Spinal cord (tissue), 10 donors: ENCODE results near the gene ATG7. TPM values are rescaled to one million over a fixed set of nuclear protein-coding genes. Genes with fewer than 3 reads are reported as not detected.
"Not testable (repeated sequence)": the region's sequence is repeated elsewhere in the genome, so short reads cannot be mapped to it uniquely, and the experiment has no call there.

Source experiments
- DNase-seq, 6 donors: peaks; one replicate each; pipeline versions ENCODE4 v3.0.0 to v3.0.0-alpha.2; 2013 to 2015; ENCODE audit warnings: low spot score in 6 of 6, low read depth in 4 of 6
- H3K27ac ChIP-seq: one replicate; pipeline ENCODE4 v1.5.1; 2013; ENCODE audit warnings: low read depth, low read length, control low read depth
- H3K27me3 ChIP-seq: one replicate; pipeline ENCODE4 v1.6.1; 2013; ENCODE audit warnings: low read length; ENCODE audit not compliant: control insufficient read depth, insufficient read depth
- H3K36me3 ChIP-seq: one replicate; pipeline ENCODE4 v1.6.1; 2013; ENCODE audit warnings: low read length; ENCODE audit not compliant: control insufficient read depth, insufficient read depth
- H3K4me1 ChIP-seq: one replicate; pipeline ENCODE4 v1.6.1; 2013; ENCODE audit warnings: low read length; ENCODE audit not compliant: control insufficient read depth, insufficient read depth
- H3K4me3 ChIP-seq: one replicate; pipeline ENCODE4 v1.5.1; 2013; ENCODE audit warnings: low read depth, low read length, control low read depth
- H3K9me3 ChIP-seq: one replicate; pipeline ENCODE4 v1.6.1; 2013; ENCODE audit warnings: low read length; ENCODE audit not compliant: control insufficient read depth, insufficient read depth
- WGBS: methylation state at CpG from one replicate; pipeline ENCODE4 v1.1.5; 2013; ENCODE audit warnings: missing lambda C conversion rate; ENCODE audit not compliant: insufficient coverage; 5-methylcytosine and 5-hydroxymethylcytosine counted together
- polyA plus RNA-seq, 2 donors: library from polyadenylated mRNA; unstranded; fragments of 120-200 nt; gene quantifications; one replicate each; pipeline ENCODE4 v1.2.1, GENCODE V29; 2013; ENCODE audit not compliant: insufficient read length in 2 of 2
- total RNA-seq, 2 donors: library from RNA; depleted of rRNA in 1 of 2; stranded (reverse); fragments of 120-200 nt in 1 of 2; fragments of >200 nt in 1 of 2; gene quantifications; one replicate each; pipeline versions ENCODE4 v1.2.3 to v1.2.4, GENCODE V29; 2013 to 2014
- donor health status: healthy.

The ATG7 gene
- total and polyA plus RNA-seq, 4 donors = 18.2 to 48.0 (median 26.4) TPM

DNA sequence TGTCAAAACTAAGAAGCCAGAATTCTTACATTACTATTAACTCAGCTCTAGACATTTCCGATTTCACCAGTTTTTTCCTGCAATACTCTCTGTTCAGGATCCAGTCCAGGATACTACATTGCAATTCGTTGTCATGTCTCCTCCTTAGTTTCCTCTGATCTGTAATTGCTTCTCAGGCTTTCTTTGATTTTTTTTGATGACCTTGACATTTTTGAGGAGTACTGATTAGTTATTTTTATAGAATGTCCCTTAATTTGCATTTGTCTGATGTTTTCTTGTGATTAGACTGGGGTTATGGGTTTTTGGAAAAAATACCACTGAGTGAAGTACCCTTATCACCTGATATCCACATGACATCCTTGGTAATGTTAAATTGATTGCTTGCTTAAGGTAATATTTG, 57.6 kb downstream of the ATG7 start:
- DNase-seq = no peak
- H3K9me3 ChIP-seq = no peaks in the 10 kb centered on the region
- H3K4me3 ChIP-seq = no peak overlapping the region
- WGBS = 100% methylated on average over 1 of the region's 2 CpGs
- H3K27ac ChIP-seq = no peak overlapping the region
- H3K4me1 ChIP-seq = no peaks in the 10 kb centered on the region
- no peaks in the 10 kb centered on the region for H3K36me3 ChIP-seq
- no peaks in the 10 kb centered on the region for H3K27me3 ChIP-seq

DNA sequence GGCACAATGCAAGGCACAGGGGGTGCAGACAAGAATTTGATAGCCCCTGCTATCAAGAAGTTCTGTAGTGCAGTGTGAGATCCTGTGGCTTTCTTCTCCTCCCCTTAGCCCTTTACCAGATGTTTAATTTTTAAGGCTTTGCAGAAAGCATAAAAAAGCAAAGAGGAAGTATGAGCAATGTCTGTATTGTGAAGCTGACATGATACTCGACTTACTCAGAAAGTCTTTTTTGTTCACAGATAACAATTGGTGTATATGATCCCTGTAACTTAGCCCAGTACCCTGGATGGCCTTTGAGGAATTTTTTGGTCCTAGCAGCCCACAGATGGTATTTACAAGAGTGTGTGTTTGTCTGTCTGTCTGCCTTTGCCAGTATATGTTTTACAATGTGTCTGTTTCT, 58.9 kb downstream of the ATG7 start:
- Histone ChIP-seq H3K27ac (no peak overlapping the region), H3K27me3 (no peaks in the 10 kb centered on the region), H3K4me3 (no peak overlapping the region), H3K36me3 (peaks cover 3% of the 10 kb centered on the region), H3K9me3 (no peaks in the 10 kb centered on the region), H3K4me1 (no peaks in the 10 kb centered on the region)
- 83% methylated on average over 1 of the region's 1 CpG for WGBS
- DNase-seq = no peak

DNA sequence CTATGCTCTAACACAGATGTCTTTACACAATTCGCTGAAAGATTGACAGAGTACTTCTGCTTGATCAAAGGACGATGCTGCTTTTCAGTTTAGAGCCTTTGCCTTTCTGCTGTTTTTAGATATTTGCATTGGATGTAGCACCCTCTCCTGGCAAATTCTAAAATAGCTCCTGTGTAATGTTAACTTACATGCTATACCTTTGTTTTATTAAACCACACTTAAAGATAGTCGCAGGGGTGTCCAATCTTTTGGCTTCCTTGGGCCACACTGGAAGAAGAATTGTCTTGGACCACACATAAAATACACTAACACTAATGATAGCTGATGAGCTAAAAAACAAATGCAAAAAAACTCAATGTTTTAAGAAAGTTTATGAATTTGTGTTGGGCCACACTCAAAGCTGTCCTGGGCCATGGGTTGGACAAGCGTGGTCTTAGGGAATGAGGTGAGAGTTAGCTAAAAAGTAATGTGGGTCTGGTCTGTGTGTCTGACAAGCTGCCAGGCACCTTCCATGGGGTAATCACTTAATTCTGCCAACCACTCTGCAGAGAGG, 62.9 kb downstream of the ATG7 start:
- H3K27ac ChIP-seq = no peak overlapping the region

DNA sequence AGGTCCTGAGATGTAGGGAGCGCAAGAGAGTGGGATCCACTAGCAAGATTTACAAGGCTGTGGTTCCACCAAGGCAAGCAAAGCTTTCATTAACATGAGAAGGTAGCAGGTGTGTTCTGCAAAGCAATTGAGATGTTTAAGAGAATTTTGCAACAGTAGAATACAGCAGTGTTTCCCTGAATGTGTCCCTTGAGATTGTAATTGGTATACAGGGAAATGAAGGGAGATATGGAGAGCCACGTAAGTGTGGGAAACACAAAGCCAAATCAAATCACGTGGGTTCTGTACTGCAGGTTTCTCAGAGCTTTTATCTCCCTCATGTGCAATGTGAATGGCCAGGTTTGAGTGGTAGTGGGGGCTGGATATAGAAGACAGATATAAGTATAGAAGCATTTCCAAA, 67.3 kb downstream of the ATG7 start:
- H3K27me3 ChIP-seq = no peaks in the 10 kb centered on the region
- no peak overlapping the region for H3K4me3 ChIP-seq
- H3K4me1 ChIP-seq = no peaks in the 10 kb centered on the region
- H3K36me3 ChIP-seq = peaks cover 10% of the 10 kb centered on the region
- H3K27ac ChIP-seq = no peak overlapping the region
- H3K9me3 ChIP-seq = no peaks in the 10 kb centered on the region
- WGBS = 52% methylated on average over 2 of the region's 3 CpGs
- peak in 2 of 6 donors; percentile 35 to 91 for DNase-seq

More for the DNA sequence above, 62.9 kb downstream of the ATG7 start:
- peak; percentile 47 to 94 (median 60) for DNase-seq
- Histone ChIP-seq H3K27me3 (no peaks in the 10 kb centered on the region), H3K9me3 (no peaks in the 10 kb centered on the region), H3K4me3 (no peak overlapping the region), H3K36me3 (peaks cover 3% of the 10 kb centered on the region), H3K4me1 (no peaks in the 10 kb centered on the region)
- 47% methylated on average over 2 of the region's 4 CpGs for WGBS

DNA sequence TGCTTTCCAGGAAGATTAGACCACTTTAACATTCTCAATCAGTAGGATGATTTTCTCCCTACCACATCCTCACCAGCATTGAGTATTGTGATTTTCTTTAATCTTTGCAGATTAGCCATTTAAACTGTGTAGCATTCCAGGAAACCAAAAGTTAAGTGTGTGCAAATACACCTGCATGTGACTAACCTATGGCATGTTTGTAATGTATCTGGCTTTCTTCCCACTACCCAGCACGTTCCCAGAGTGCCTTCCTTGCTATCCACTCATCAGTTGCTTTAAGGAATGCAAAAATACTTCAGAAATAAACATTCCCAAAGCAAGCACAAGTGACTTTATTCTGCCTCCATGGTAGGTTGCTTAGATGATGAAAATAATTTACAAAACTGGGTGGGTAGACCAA, 74.2 kb downstream of the ATG7 start:
- no peak for DNase-seq
- Histone ChIP-seq H3K4me3 (no peak overlapping the region), H3K4me1 (no peaks in the 10 kb centered on the region), H3K27ac (no peak overlapping the region), H3K9me3 (no peaks in the 10 kb centered on the region), H3K36me3 (peaks cover 10% of the 10 kb centered on the region), H3K27me3 (no peaks in the 10 kb centered on the region)
- WGBS = no CpG with 5 or more reads among the region's 1 CpG

DNA sequence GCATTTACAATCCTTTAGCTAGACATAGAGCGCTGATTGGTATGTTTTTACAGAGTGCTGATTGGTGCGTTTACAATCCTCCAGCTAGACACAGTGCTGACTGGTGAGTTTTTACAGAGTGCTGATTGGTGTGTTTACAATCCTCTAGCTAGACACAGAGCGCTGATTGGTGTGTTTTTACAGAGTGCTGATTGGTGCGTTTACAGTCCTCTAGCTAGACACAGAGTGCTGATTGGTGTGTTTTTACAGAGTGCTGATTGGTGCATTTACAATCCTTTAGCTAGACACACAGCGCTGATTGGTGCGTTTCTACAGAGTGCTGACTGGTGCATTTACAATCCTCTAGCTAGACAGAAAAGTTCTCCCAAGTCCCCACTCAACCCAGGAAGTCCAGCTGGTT, 76.7 kb downstream of the ATG7 start:
- not testable (repeated sequence) for DNase-seq, H3K4me3 ChIP-seq, H3K27ac ChIP-seq, H3K9me3 ChIP-seq, H3K4me1 ChIP-seq, H3K27me3 ChIP-seq, H3K36me3 ChIP-seq
- 100% methylated on average over 1 of the region's 6 CpGs for WGBS

DNA sequence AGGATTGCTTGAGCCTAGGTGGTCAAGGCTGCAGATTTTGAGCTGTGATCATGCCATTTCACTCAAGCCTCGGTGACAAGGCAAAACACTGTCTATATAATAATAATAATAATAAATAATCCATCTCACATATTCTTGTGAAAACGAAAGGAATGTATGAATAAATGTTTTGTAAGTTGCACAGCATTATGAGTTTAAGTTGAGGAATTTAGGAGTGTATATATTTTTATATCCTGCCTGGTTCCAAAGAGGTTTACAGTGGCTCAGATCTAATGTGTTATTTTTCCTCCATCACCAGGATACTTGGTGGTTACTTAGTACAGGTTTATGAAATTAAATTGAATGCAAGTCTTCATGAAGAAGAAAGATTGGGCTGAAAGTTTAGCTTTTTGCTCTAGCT, 77.2 kb downstream of the ATG7 start:
- WGBS = no CpG with 5 or more reads among the region's 2 CpGs
- H3K36me3 ChIP-seq = peaks cover 6% of the 10 kb centered on the region

DNA sequence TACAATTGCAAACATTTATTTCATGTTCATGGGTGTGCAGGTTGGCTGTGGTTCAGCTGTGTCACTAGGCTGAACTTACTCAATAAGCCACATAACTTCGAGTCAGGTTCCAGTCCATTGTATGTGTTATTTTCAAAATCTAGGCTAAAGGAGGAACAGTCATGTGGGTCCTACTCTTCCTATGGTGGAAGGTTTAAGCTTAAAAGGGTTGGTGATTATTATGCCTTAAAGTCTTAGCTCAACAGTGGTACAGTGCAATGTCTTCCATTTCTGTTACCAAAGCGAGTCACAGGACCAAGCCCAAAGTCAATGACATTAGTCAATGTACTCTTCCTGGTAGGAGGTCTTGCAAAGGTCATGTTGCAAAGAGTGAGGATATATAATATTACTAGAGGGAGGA, 78.2 kb downstream of the ATG7 start:
- Histone ChIP-seq H3K27ac (no peak overlapping the region), H3K27me3 (no peaks in the 10 kb centered on the region), H3K4me1 (no peaks in the 10 kb centered on the region), H3K9me3 (no peaks in the 10 kb centered on the region), H3K4me3 (no peak overlapping the region), H3K36me3 (peaks cover 4% of the 10 kb centered on the region)
- no peak for DNase-seq
- WGBS = no CpG with 5 or more reads among the region's 2 CpGs

More for the DNA sequence above, 77.2 kb downstream of the ATG7 start:
- no peak for DNase-seq
- no peaks in the 10 kb centered on the region for H3K27me3 ChIP-seq
- no peak overlapping the region for H3K27ac ChIP-seq
- no peak overlapping the region for H3K4me3 ChIP-seq
- no peaks in the 10 kb centered on the region for H3K9me3 ChIP-seq
- H3K4me1 ChIP-seq = no peaks in the 10 kb centered on the region

DNA sequence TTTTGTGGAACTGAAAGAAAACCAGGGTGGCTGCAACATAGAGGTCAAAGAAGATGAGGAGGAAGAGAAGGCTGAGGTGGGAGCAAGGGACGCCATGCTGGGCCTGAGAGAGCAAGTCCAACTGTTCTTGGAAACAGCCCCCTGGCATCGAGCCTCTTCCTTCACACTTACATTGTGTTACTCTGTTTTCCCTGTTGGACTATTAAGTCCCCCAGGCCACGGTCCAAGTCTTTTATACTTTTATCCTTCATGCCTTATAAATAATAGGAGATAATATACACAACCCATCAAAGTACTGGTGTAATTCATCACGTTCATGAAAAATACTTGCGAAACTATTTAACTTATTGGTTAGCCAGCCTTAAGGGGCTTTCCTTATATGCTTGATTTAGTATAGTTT, 79.3 kb downstream of the ATG7 start:
- Histone ChIP-seq H3K36me3 (peaks cover 4% of the 10 kb centered on the region), H3K27ac (no peak overlapping the region), H3K4me3 (no peak overlapping the region), H3K4me1 (no peaks in the 10 kb centered on the region), H3K27me3 (no peaks in the 10 kb centered on the region), H3K9me3 (no peaks in the 10 kb centered on the region)
- no CpG with 5 or more reads among the region's 5 CpGs for WGBS
- DNase-seq = no peak

DNA sequence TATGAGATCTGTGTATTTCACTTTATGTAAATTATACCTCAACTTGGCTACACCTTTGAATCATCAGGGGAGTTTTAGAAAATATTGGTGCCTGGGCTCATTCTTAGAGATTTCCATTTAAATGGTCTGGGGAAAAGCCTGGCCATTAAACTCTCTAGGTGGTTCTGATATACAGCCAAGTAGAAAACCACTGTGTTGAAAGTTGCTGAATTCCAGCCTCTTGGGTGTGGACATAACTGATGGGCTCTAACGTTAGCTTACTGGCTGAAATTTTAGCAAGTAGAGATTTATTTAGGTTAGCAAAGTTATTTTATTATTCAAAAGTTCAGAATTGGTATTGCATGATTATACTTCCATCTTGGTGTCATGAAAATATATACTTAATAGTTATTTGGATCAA, 84.1 kb downstream of the ATG7 start:
- Histone ChIP-seq H3K9me3 (no peaks in the 10 kb centered on the region), H3K27me3 (no peaks in the 10 kb centered on the region), H3K36me3 (peaks cover 5% of the 10 kb centered on the region), H3K27ac (no peak overlapping the region), H3K4me1 (no peaks in the 10 kb centered on the region), H3K4me3 (no peak overlapping the region)
- DNase-seq = no peak
- no CpG with 5 or more reads among the region's 1 CpG for WGBS
